ENCODE results near the gene SLC2A8.

Gene SLC2A8

GRCh38 chr9:127396808-127397645, at the start of gene SLC2A8:
Gene SLC2A8 (plus strand): TSS chr9:127397169. CDS start chr9:127397231, 62 bp downstream.
- peak; percentile 90 for DNase-seq (ENCODE audit: low read depth)

DNA sequence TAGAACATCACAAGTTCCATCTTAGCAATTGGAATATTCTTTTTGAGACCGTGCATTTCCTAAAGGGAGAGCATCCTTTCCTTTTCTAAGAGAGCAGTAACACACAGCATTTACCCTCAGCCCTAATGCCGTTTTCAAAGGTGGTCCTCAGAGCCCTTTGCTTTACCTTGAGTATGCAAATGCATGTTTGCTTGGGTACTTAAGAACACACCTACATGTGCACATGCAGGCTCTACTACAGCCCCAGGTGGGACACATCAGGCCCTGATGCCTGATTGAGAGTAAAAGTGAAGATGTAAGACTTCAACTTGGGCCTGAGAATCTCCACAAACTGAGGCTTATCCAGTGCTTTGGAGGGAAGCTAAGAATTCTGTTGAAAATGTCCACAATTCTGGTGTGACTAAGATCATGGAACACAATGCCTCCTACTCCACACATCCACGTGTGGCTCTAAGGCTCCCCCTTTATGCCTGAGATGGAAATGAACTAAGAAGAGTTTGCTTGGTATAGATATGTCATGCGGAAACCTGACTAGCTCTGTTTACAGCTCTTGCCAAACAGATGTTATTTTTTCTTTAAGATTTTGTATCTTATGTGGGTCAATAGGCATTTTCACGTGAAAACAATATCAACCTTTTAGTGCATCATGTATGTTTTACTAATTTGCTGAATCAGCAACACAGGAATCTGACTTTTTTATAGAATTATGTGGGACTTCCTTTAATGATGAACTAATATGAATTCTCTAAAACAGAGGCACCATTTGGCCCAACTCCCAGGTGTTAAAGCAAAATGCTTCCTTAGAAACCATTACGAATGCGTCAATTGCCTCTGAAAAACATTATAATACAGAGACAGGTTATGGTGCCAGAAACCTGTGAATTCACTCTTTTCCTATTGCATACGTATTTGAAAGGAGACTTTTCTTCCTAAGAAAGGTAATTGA, 48.9 kb upstream of the SLC2A8 start:
- peak; percentile 46 for DNase-seq (ENCODE audit: low read depth)

DNA sequence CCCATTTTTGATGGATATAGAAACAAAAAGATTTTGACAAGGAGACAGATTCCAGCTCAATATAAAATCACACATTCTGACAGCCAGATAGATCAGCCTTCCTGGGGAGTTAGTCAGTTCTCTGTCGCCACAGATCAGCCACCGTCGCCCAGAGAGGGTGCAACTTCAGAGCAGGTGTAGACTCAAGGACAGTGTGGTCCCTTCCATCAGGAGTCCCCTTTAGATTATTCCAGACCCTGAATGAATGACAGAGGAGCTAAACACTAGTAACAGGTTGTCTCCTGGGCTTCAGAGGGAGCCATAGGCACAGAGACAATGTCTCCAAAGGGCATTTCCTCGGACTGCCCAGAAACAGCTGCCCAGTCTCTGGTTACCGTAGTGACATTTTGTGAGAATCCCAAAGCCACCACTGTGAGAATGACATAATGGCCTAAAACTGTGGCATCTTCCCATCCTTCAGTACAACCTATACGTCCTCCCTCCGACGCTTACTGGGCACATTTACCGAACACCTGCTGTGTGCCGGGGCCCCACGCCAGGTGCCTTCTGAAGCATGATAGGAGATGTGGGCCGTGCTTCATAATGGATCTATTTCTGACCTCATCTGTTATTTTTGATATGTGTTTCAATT, 47.4 kb upstream of the SLC2A8 start:
- no peak for DNase-seq (ENCODE audit: low read depth)

DNA sequence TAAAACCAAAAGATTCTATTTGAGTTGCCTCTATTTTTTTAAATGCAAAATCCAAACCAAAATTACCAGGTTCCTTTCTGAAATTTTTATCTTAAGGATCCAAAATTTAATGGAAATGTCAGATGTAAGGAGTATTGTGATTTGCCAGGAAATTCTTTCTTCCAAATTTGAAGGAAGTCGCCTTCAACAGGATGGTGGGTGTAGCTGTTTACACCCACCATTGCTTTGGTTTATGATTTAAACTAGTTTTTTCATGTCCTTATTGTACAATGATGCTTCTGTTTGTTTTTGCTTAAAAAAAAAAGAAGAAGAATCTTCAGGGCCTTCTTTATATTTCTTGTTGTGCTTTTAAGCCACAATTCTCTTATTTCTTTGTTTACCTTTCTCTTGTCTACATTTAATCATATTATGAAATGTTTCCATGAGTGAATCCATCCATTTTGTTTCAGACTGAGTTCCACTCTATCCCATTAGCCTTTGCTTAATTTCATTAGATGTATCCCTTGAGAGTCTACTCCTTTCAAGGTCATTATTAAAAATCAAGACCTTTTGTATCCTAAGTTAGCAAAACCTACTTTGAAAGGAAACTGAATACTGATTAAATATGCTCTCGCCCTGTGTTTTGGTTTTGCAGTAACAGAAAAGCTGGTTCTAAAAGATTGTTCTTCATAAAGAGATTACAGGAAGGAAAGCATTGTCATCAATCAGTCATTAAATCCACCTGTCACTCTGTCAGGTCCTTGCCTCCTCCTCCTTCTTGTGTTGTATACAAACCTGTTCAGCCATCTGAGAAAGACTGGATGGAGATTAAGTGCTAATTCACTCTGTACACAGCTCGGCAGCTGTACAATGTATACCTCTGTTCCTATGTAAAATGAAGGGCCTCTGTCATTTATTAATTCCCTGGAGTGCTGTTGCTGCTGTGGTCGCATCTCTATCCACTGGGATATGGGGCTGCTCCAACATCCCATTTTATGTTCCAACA, 45.5 kb upstream of the SLC2A8 start:
- DNase-seq (ENCODE audit: low read depth): no peak

- no peak for DNase-seq (ENCODE audit: low read depth)
Observed at GRCh38 chr9:127353882-127354281, 43.1 kb upstream of the SLC2A8 start.

- DNase-seq (ENCODE audit: low read depth): no peak
Observed at GRCh38 chr9:127356906-127357305, 40.1 kb upstream of the SLC2A8 start.

DNA sequence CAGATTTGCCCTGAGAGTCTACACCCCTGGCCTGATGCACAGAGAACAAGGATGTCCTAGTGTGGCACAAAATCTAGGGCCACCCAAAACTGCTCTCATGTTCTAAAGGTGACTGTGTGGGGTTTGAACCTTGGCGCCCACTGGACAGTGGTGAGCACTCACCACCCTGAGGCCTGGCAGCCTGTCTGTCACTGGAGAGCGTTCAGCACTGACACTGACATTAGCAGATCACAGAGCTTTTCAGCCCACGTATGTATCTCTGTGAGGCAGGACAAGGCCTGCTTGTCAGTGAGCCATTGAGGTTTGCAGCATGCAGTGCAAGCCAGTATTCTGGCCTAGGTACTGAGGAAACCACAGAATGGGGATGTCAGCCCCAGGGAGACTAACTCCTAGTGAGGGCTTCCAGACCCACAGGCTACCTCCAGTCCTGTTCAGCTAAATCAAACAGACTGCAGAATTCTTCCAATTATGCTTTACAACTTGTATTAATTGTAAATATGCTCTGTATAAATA, 38.9 kb upstream of the SLC2A8 start:
- DNase-seq (ENCODE audit: low read depth): no peak

- no peak for DNase-seq (ENCODE audit: low read depth)
Observed at GRCh38 chr9:127358770-127359169, 38.2 kb upstream of the SLC2A8 start.

- peak; percentile 21 for DNase-seq (ENCODE audit: low read depth)
Observed at GRCh38 chr9:127360250-127360649, 36.7 kb upstream of the SLC2A8 start.

GRCh38 chr9:127360829-127361228, 36.1 kb upstream of the SLC2A8 start:
- DNase-seq (ENCODE audit: low read depth): no peak

GRCh38 chr9:127361561-127361960, 35.4 kb upstream of the SLC2A8 start:
- DNase-seq (ENCODE audit: low read depth): no peak

DNA sequence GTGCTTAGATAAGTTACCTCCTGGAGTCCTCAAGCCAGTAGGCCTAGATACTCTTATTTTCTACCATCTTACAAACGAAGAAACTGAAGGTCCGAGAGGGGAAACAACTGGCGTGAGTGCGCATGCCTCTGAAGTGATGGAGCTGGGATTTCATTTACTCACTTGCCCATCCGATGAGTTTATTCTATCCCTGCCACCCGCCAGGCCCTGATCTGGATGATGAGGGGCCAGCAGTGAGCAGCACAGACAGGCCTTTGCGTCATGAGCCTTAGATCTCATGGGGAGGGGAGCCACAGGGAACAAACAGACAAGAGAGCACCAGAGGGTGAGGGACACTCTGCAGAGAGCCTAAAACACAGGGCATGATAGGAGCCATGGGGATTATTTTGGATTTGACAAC, 34.1 kb upstream of the SLC2A8 start:
- no peak for DNase-seq (ENCODE audit: low read depth)

DNA sequence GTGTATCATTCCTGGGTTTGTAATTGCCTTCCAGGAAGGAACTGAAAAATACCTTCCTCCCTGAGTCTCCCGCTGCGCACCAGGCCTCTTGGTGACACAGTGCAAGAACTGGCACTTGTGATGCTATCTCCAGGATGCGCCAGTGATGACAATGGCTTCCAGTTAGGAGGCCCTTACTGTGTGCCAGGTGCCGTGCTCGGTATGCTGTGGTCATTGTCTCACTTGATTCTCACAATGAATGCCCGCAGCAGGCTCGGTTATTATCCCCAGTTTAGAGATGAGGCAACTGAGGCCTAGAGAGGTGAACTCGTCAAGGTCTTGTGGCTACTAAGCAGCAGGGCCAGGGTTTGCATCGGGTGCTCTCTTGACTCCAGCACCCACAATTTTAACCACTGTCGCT, 31.5 kb upstream of the SLC2A8 start:
- DNase-seq (ENCODE audit: low read depth): no peak

DNA sequence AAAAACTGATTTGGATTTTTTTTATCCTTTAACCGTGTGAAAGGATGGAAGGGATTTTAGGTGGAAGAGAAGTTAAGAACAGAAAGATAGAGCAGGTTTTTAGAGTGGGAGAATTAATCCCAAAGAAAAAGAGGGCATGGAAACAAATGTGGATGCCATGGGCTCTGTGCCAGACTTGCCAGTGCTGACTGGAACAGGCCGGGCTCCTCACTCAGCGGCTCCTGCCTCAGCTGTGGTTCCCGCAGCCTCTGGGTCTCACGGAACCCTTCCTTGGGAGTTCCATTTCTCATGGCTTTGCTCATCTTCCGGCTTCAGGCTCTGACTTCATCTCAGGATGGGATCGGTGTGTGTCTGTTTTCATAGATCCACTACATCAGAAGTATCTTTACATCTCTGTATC, 30.4 kb upstream of the SLC2A8 start:
- no peak for DNase-seq (ENCODE audit: low read depth)

DNA sequence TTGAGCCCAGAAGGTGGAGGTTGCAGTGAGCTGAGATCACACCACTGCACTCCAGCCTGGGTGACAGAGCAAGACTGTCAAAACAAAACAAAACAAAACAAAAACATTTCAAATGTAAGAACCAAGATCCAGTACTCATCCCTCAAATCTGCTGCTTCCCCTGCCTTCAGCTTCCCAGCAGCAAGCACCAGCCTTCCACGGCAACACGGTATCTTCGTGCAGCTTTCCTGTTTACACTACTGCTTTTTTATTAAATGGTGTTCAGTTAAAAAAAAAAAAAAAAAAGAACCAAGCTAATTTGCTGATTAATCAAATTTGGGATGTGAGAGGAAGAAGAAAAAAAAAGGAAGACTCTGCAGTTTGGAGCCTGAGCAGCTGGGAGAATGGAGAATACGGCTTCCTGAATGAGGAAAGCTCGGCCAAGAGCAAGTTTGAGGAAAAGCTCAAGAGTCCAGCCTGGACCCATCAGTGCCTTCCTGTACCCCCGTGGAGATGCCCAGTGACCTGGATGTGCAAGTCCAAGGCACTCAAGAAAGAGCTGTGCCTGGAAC, 28.0 kb upstream of the SLC2A8 start:
- DNase-seq (ENCODE audit: low read depth): no peak

DNA sequence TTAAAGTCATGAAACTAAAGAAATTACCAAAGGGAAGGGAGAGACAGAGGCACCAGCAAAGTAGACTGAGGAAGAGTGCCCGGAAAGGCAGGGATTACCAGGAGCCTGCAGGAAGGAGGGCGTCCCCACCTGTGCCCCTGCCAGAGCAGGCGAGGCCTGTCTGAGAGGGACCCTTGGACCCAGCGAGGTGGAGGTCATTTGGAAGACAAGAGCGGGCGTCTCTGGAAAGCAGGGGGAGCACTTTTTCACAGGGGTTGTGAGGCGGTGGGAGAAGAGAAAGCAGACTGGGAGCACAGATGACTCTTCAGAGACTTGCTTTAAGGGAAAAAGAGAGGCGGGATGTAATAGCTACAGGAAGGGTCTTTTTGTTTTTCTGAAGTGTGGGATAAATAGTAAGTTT, 27.5 kb upstream of the SLC2A8 start:
- DNase-seq (ENCODE audit: low read depth): no peak

GRCh38 chr9:127370147-127370579, 26.8 kb upstream of the SLC2A8 start:
- no peak for DNase-seq (ENCODE audit: low read depth)

- DNase-seq (ENCODE audit: low read depth): no peak
Observed at GRCh38 chr9:127370672-127371648, 26.0 kb upstream of the SLC2A8 start.

GRCh38 chr9:127380479-127380878, 16.5 kb upstream of the SLC2A8 start:
- no peak for DNase-seq (ENCODE audit: low read depth)

Data from stromal cell of bone marrow (primary cell).